Ovary (tissue), 9 donors: Measurements from ENCODE around the gene TMIGD3. TPM values are rescaled to one million over a fixed set of nuclear protein-coding genes. Genes with fewer than 3 reads are reported as not detected.

Source experiments
- DNase-seq, 5 donors: peaks; one replicate each; pipeline ENCODE4 v3.0.0-alpha.2; 2019 to 2020
- H3K27ac ChIP-seq, 2 donors: fragments of 200-600 bp; one replicate each; pipeline versions ENCODE4 v1.5.1 to v1.8.0; 2019 to 2022
- H3K27me3 ChIP-seq: fragments of 200-600 bp; one replicate; pipeline ENCODE4 v1.8.0; 2022
- H3K36me3 ChIP-seq: fragments of 200-600 bp; sonication (generic); one replicate; pipeline ENCODE4 v1.5.1; 2019
- H3K4me1 ChIP-seq: one replicate; pipeline ENCODE4 v1.8.1; 2013; ENCODE audit warnings: mild to moderate bottlenecking, moderate library complexity; ENCODE audit not compliant: insufficient read depth
- H3K4me3 ChIP-seq: fragments of 200-600 bp; sonication (generic); one replicate; pipeline ENCODE4 v1.5.1; 2017
- H3K9me3 ChIP-seq, 2 donors: fragments of 200-600 bp in 1 of 2; sonication (generic) in 1 of 2; one replicate each; pipeline versions ENCODE4 v1.5.1 to v1.8.1; 2013 to 2019; ENCODE audit warnings: mild to moderate bottlenecking in 1 of 2, moderate library complexity in 1 of 2
- CTCF ChIP-seq, 3 donors: fragments of 450-650 bp in 2 of 3; fragments of 200-600 bp in 1 of 3; IDR thresholded peaks; one replicate each; pipeline versions ENCODE4 v1.5.1 to v1.8.0; 2016 to 2022; ENCODE audit warnings: antibody characterized with exemption in 3 of 3, mild to moderate bottlenecking in 1 of 3
- EP300 ChIP-seq: sonication (generic); formaldehyde crosslinking; IDR thresholded peaks from one replicate; pipeline ENCODE4 v1.6.1; 2017; ENCODE audit warnings: antibody characterized with exemption
- POLR2A ChIP-seq: fragments of 450-650 bp; IDR thresholded peaks from one replicate; pipeline ENCODE4 v1.6.1; 2017; ENCODE audit warnings: antibody characterized with exemption, mild to moderate bottlenecking, moderate library complexity
- WGBS, 3 donors: extraction: QIAGEN DNeasy Blood & Tissue Kit in 1 of 3; methylation state at CpG; one replicate each; pipeline versions ENCODE4 v1.1.5 to v1.1.7; 2013 to 2017; 5-methylcytosine and 5-hydroxymethylcytosine counted together
- intact Hi-C, 4 donors: fragments of 100-400 bp; cut with DNase I; formaldehyde crosslinking; loops; one replicate each; pipeline versions ENCODE4 v1.11.0 to v1.15.1; 2022 to 2023
- polyA plus RNA-seq, 2 donors: library from polyadenylated mRNA; stranded (reverse); fragments of 200-250 nt in 1 of 2; fragments of 350-450 nt in 1 of 2; fragmentation: Illumina TruSeq in 1 of 2; extraction: RNeasy Lipid Tissue Mini Kit (QIAGEN cat#74804) in 1 of 2; gene quantifications; one replicate each; pipeline ENCODE4 v1.2.3, GENCODE V29; 2013 to 2014
- total RNA-seq, 7 donors: library from RNA; depleted of rRNA in 2 of 7; stranded (reverse); fragments of >200 nt in 2 of 7; fragmentation: NEBNext Ultra II Directional in 3 of 7; extraction: Animal tissue kit (Norgen Biotek cat#: 25700) in 3 of 7; gene quantifications; one replicate each; pipeline versions ENCODE4 v1.1.0 to v1.2.4, GENCODE V29; 2016 to 2023
- donor health status: DM: no; HTN: no; CAD: no; lungs with moderate emphysema.
- donor health status: DM: no; HTN: no; CAD: no.
- donor health status: Bipolar disorder and iron deficiency.
- donor health status: DM: yes; HTN: yes; CAD: no.
- donor health status: DM: no; HTN: no; CAD: no.
- donor health status: DM: yes; HTN: yes; CAD: no.

Gene TMIGD3
- total and polyA plus RNA-seq, 9 donors, result 0.78 to 3.2 (median 2.6) TPM; not detected in 2

- peaks cover 4% of the 10 kb centered on the region for H3K4me1 ChIP-seq
- intact Hi-C loops, result no loop called here
- DNase-seq, result no peak
- H3K27me3 ChIP-seq, result no peaks in the 10 kb centered on the region
- H3K36me3 ChIP-seq, result no peaks in the 10 kb centered on the region
- H3K27ac ChIP-seq, result no peak overlapping the region
- H3K9me3 ChIP-seq, result no peaks in the 10 kb centered on the region
- 69 to 72% (median 72%) methylated on average over 4 of the region's 4 CpGs for WGBS, 3 donors
- H3K4me3 ChIP-seq, result no peak overlapping the region
- TF ChIP-seq CTCF (IDR thresholded peaks at IDR 0.05) (no peak), EP300 (no peak), POLR2A (no peak)
These were observed 28.9 kb downstream of the TMIGD3 start for GRCh38 chr1:111474521-111474920.

GRCh38 chr1:111474106-111474505 lies 29.3 kb downstream of the TMIGD3 start:
- Histone ChIP-seq H3K27me3 (no peaks in the 10 kb centered on the region), H3K4me1 (peaks cover 4% of the 10 kb centered on the region), H3K27ac (no peak overlapping the region), H3K36me3 (no peaks in the 10 kb centered on the region), H3K9me3 (no peaks in the 10 kb centered on the region), H3K4me3 (no peak overlapping the region)
- 65 to 70% (median 69%) methylated on average over 5 of the region's 5 CpGs for WGBS, 3 donors
- intact Hi-C loops, result no loop called here
- DNase-seq, result no peak
- TF ChIP-seq POLR2A (no peak), EP300 (no peak), CTCF (IDR thresholded peaks at IDR 0.05) (no peak)

- no peaks in the 10 kb centered on the region for H3K36me3 ChIP-seq
These were observed 31.9 kb downstream of the TMIGD3 start for GRCh38 chr1:111471538-111471937.

GRCh38 chr1:111471012-111471411 lies 32.4 kb downstream of the TMIGD3 start:
- DNase-seq, result no peak
- WGBS, 3 donors, result 80 to 82% (median 80%) methylated on average over 3 of the region's 3 CpGs
- Histone ChIP-seq H3K4me3 (no peak overlapping the region), H3K4me1 (no peaks in the 10 kb centered on the region), H3K36me3 (no peaks in the 10 kb centered on the region), H3K9me3 (no peaks in the 10 kb centered on the region), H3K27me3 (no peaks in the 10 kb centered on the region), H3K27ac (no peak overlapping the region)
- intact Hi-C loops, result no loop called here
- TF ChIP-seq POLR2A (no peak), EP300 (no peak), CTCF (IDR thresholded peaks at IDR 0.05) (no peak)

More at GRCh38 chr1:111471538-111471937, 31.9 kb downstream of the TMIGD3 start:
- 95 to 98% (median 95%) methylated on average over 3 of the region's 3 CpGs for WGBS, 3 donors
- Histone ChIP-seq H3K4me3 (no peak overlapping the region), H3K27me3 (no peaks in the 10 kb centered on the region), H3K27ac (no peak overlapping the region), H3K4me1 (peaks cover 2% of the 10 kb centered on the region), H3K9me3 (no peaks in the 10 kb centered on the region)
- intact Hi-C loops, result no loop called here
- no peak for DNase-seq
- no peak for TF ChIP-seq POLR2A
- TF ChIP-seq CTCF (IDR thresholded peaks at IDR 0.05), result no peak
- TF ChIP-seq EP300, result no peak

- no peaks in the 10 kb centered on the region for H3K4me1 ChIP-seq
- no peaks in the 10 kb centered on the region for H3K27me3 ChIP-seq
- no peak for TF ChIP-seq CTCF (IDR thresholded peaks at IDR 0.05)
- H3K36me3 ChIP-seq, result no peaks in the 10 kb centered on the region
- H3K4me3 ChIP-seq, result no peak overlapping the region
- no peak overlapping the region for H3K27ac ChIP-seq
- intact Hi-C loops, result no loop called here
- no peak for DNase-seq
- H3K9me3 ChIP-seq, result no peaks in the 10 kb centered on the region
- WGBS, 3 donors, result 86 to 97% (median 96%) methylated on average over 5 of the region's 5 CpGs
These were observed 32.8 kb downstream of the TMIGD3 start for GRCh38 chr1:111470596-111470995.
